ENCODE measurements around the gene TRERF1.

- TF ChIP-seq CTCF (IDR thresholded peaks at IDR 0.05): no peak
- TF ChIP-seq POLR2A (IDR thresholded peaks at IDR 0.05): no peak
Measured at GRCh38 chr6:42307141-42307470, 144.6 kb downstream of the TRERF1 start.
